Measurements from ENCODE around the gene CRB3.

Gene CRB3

DNA sequence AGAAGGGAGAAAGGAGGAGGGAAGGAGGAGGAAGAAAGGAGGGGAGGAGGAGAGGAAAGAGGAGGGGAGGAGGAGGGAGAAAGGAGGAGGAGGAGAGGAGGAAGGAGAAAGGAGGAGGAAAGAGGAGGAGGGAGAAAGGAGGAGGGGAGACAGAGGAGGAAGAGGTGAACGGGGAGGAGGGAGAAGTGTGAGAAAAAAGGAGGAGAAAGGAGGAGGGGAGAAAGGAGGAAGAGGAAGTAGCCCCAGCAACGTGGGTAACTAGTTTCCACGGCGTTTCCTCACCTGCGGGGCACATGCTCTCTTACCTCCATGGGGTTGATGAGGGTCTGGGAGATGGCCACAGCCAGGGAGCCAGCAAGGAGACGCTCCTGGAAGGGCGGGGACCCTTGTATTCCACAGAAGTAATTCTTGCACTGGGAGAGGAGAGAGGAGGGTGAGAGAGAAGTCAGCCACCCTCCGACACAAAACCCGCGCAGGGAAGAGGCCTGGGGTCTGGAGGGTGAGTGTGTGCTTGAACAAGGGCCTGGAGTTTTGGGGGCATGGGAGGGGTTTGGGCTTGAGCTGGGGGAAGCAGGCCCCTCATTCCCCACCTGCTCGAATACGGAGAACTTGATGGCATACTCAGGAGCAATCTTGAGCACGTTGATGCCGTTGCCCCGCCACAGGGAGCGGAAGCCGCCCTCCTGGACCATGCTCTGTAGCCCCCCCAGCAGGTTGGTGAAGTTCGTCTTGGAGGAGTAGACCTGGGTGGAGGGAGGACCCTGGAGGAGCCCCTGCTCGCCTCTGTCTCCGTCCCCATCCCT is 34.5 kb upstream of the CRB3 start:
- TF ChIP-seq FOXP2 (optimal IDR thresholded peaks at IDR 0.05; ENCODE audit: borderline replicate concordance, extremely low read depth, extremely low read length, insufficient read depth) = no peak
- TF ChIP-seq TAF1 (IDR thresholded peaks at IDR 0.05; ENCODE audit: borderline replicate concordance, insufficient read depth, low read length) = no peak
- no peak for TF ChIP-seq SIN3A (IDR thresholded peaks at IDR 0.05; ENCODE audit: borderline replicate concordance, insufficient read depth, low read length)
- TF ChIP-seq, protein P1, sequence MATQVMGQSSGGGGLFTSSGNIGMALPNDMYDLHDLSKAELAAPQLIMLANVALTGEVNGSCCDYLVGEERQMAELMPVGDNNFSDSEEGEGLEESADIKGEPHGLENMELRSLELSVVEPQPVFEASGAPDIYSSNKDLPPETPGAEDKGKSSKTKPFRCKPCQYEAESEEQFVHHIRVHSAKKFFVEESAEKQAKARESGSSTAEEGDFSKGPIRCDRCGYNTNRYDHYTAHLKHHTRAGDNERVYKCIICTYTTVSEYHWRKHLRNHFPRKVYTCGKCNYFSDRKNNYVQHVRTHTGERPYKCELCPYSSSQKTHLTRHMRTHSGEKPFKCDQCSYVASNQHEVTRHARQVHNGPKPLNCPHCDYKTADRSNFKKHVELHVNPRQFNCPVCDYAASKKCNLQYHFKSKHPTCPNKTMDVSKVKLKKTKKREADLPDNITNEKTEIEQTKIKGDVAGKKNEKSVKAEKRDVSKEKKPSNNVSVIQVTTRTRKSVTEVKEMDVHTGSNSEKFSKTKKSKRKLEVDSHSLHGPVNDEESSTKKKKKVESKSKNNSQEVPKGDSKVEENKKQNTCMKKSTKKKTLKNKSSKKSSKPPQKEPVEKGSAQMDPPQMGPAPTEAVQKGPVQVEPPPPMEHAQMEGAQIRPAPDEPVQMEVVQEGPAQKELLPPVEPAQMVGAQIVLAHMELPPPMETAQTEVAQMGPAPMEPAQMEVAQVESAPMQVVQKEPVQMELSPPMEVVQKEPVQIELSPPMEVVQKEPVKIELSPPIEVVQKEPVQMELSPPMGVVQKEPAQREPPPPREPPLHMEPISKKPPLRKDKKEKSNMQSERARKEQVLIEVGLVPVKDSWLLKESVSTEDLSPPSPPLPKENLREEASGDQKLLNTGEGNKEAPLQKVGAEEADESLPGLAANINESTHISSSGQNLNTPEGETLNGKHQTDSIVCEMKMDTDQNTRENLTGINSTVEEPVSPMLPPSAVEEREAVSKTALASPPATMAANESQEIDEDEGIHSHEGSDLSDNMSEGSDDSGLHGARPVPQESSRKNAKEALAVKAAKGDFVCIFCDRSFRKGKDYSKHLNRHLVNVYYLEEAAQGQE (IDR thresholded peaks at IDR 0.05; ENCODE audit: insufficient read depth in 1 of 2, low read depth in 2 of 2, low read length in 2 of 2) = no peak
- no peak for TF ChIP-seq POLR2AphosphoS5 (IDR thresholded peaks at IDR 0.05; ENCODE audit: low read depth, low read length)

DNA sequence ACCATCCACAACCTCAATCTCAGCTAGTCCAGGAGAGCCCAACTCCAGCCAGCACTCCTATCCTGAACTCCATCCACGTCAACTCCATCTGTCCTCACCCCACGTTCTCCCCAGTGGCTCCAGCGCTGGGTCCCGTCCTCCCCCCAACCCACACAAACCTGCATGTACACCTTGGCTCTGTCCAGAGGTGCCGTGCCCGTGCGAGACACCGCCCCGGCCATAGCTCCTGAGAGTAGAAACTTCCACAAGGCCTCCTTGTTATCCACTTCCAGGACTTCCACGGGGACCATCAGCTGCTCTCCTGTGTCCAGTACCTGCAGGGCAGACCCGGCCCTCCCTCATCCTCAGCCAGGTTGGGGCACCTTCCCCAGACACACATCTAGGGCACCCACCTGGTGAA is 32.2 kb upstream of the CRB3 start:
- TF ChIP-seq SIN3A (IDR thresholded peaks at IDR 0.05; ENCODE audit: borderline replicate concordance, insufficient read depth, low read length) = no peak
- TF ChIP-seq POLR2AphosphoS5 (IDR thresholded peaks at IDR 0.05; ENCODE audit: low read depth, low read length) = no peak
- TF ChIP-seq, protein P1 (IDR thresholded peaks at IDR 0.05; ENCODE audit: insufficient read depth in 1 of 2, low read depth in 2 of 2, low read length in 2 of 2) = no peak
- no peak for TF ChIP-seq TAF1 (IDR thresholded peaks at IDR 0.05; ENCODE audit: borderline replicate concordance, insufficient read depth, low read length)
- TF ChIP-seq FOXP2 (optimal IDR thresholded peaks at IDR 0.05; ENCODE audit: borderline replicate concordance, extremely low read depth, extremely low read length, insufficient read depth) = no peak

DNA sequence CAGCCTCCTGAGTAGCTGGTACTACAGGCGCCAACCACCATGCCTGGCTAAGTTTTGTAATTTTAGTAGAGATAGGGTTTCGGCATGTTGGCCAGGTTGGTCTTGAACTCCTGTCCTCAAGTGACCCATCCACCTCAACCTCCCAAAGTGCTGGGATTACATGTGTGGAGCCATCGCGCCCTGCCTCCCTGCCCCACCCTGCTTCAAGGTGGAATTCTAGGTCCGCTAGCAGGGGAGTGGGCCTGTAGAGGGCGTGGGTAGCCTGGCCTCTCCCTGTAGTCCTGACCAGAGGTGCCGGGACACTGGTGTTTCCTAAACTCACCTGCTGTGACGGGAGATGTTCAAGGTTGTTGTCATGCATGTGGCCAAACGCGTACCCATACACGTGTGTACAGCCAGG is 30.9 kb upstream of the CRB3 start:
- no peak for TF ChIP-seq TAF1 (IDR thresholded peaks at IDR 0.05; ENCODE audit: borderline replicate concordance, insufficient read depth, low read length)
- no peak for TF ChIP-seq SIN3A (IDR thresholded peaks at IDR 0.05; ENCODE audit: borderline replicate concordance, insufficient read depth, low read length)
- no peak for TF ChIP-seq POLR2AphosphoS5 (IDR thresholded peaks at IDR 0.05; ENCODE audit: low read depth, low read length)
- no peak for TF ChIP-seq FOXP2 (optimal IDR thresholded peaks at IDR 0.05; ENCODE audit: borderline replicate concordance, extremely low read depth, extremely low read length, insufficient read depth)
- TF ChIP-seq, protein P1 (IDR thresholded peaks at IDR 0.05; ENCODE audit: insufficient read depth in 1 of 2, low read depth in 2 of 2, low read length in 2 of 2) = no peak

DNA sequence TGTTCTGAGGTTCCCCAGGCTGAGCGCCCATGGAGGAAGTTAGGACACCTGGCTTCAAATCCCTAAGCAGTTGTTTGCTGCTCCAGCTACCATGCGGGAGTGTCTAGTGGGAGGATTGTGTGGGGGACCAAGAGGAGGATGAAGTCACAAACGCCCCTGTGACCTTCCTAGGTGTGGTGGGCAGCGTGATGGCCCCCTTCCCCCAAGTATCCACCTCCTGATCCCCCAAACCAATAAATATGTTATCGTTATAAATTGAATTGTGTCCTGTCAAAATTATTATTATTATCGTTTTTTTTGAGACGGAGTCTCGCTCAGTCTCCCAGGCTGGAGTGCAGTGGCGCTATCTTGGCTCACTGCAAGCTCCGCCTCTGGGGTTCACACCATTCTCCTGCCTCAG is 30.4 kb upstream of the CRB3 start, which contains the start of gene SLC25A41:
SLC25A41 (minus strand) TSS at position 101 of the 400 bp plus-strand sequence; CDS start at position 31, 70 bp downstream.
- TF ChIP-seq TAF1 (IDR thresholded peaks at IDR 0.05; ENCODE audit: borderline replicate concordance, insufficient read depth, low read length) (no peak), POLR2AphosphoS5 (IDR thresholded peaks at IDR 0.05; ENCODE audit: low read depth, low read length) (no peak), SIN3A (IDR thresholded peaks at IDR 0.05; ENCODE audit: borderline replicate concordance, insufficient read depth, low read length) (no peak), FOXP2 (optimal IDR thresholded peaks at IDR 0.05; ENCODE audit: borderline replicate concordance, extremely low read depth, extremely low read length, insufficient read depth) (no peak)
- TF ChIP-seq, protein P1 (IDR thresholded peaks at IDR 0.05; ENCODE audit: insufficient read depth in 1 of 2, low read depth in 2 of 2, low read length in 2 of 2) = no peak
